Measurements from ENCODE around the gene SHOC1. TPM values are rescaled to one million over a fixed set of nuclear protein-coding genes. Genes with fewer than 3 reads are reported as not detected.

Gene SHOC1
- total RNA-seq, 2 donors from 2014 or later: 13.6 TPM; not detected in 1

GRCh38 chr9:111759762-111760639 is 34.7 kb downstream of the SHOC1 start:
- Histone ChIP-seq H3K27me3 (replicated peaks; ENCODE audit: insufficient read depth) (no peaks in the 10 kb centered on the region), H3K9me3 (no peaks in the 10 kb centered on the region), H3K27ac (no peak overlapping the region), H3K4me3 (no peak overlapping the region), H3K36me3 (no peaks in the 10 kb centered on the region), H3K4me1 (replicated peaks) (no peaks in the 10 kb centered on the region)
- WGBS: 76% methylated on average over 2 of the region's 2 CpGs
- DNase-seq (ENCODE audit: low spot score): peak; percentile 61
- peak; percentile 66 for TF ChIP-seq POLR2AphosphoS5 (IDR thresholded peaks at IDR 0.05)
- TF ChIP-seq POLR2A (IDR thresholded peaks at IDR 0.05): no peak
- peak in 3 of 4 experiments; percentile 70 to 87 (median 82) for TF ChIP-seq CTCF (IDR thresholded peaks at IDR 0.05)
- intact Hi-C loops (cut with DNase I): loop anchor here (2.0 to 5.0 kb wide), 2 partner anchors 315 to 602 kb away; no protein-coding TSS in a partner anchor

- Histone ChIP-seq H3K4me1 (replicated peaks) (no peaks in the 10 kb centered on the region), H3K27ac (no peak overlapping the region), H3K36me3 (no peaks in the 10 kb centered on the region), H3K9me3 (no peaks in the 10 kb centered on the region), H3K27me3 (replicated peaks; ENCODE audit: insufficient read depth) (no peaks in the 10 kb centered on the region), H3K4me3 (no peak overlapping the region)
- DNase-seq (ENCODE audit: low spot score): no peak
- TF ChIP-seq CTCF (IDR thresholded peaks at IDR 0.05): no peak
- TF ChIP-seq POLR2AphosphoS5 (IDR thresholded peaks at IDR 0.05): no peak
- no peak for TF ChIP-seq POLR2A (IDR thresholded peaks at IDR 0.05)
- 67% methylated on average over 1 of the region's 1 CpG for WGBS
- intact Hi-C loops (cut with DNase I): loop anchor here (5.0 kb wide), 1 partner anchor 608 kb away; no protein-coding TSS in a partner anchor
Measured at GRCh38 chr9:111754800-111755199, 39.9 kb downstream of the SHOC1 start.

DNA sequence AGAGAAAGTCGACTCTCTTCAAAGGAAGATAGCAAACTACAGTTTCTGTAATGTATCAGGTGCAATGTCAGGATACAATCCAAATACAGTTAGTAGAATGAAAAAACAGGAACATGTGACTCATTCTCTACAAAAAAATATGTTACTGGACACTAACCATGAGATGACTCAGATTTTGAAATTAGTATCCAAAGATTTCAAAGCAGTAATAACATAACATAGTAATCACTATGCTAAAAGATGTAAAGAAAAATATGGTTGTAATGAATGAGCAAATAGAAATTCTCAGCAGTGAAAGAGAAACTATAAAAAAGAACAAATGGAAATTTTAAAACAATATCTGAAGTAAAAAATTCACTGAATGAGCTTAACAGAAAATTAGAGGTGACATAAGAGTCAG is 42.3 kb downstream of the SHOC1 start:
- Histone ChIP-seq H3K27ac (no peak overlapping the region), H3K9me3 (no peaks in the 10 kb centered on the region), H3K36me3 (no peaks in the 10 kb centered on the region), H3K27me3 (replicated peaks; ENCODE audit: insufficient read depth) (no peaks in the 10 kb centered on the region), H3K4me1 (replicated peaks) (no peaks in the 10 kb centered on the region), H3K4me3 (no peak overlapping the region)
- TF ChIP-seq POLR2A (IDR thresholded peaks at IDR 0.05): no peak
- no peak for TF ChIP-seq CTCF (IDR thresholded peaks at IDR 0.05)
- TF ChIP-seq POLR2AphosphoS5 (IDR thresholded peaks at IDR 0.05): no peak
- 50% methylated on average over 1 of the region's 1 CpG for WGBS
- intact Hi-C loops (cut with DNase I): no loop called here
- no peak for DNase-seq (ENCODE audit: low spot score)

Small RNA genes within 50 kb of the gene (small RNA-seq; reads per million reads assigned to genes)
- 0 reads per million in 2 donors for gene RNU6-1013P

Other genes starting within 250 kb of the SHOC1 start
- 100 to 1,000 TPM in 1 of 2 donors, 10 to 100 TPM in 1; 43.9 to 110 TPM for gene PTGR1, start 195.3 kb downstream of the SHOC1 start, total RNA-seq
- gene DNAJC25, start 163.6 kb downstream of the SHOC1 start, total RNA-seq: 10 to 100 TPM; 11.7 to 13.5 TPM
- gene GNG10, start 133.3 kb downstream of the SHOC1 start, total RNA-seq: 10 to 100 TPM; 51.2 to 73.0 TPM
- gene UGCG, start 101.9 kb upstream of the SHOC1 start, total RNA-seq: 10 to 100 TPM; 23.9 to 42.6 TPM